GM23248 (cell line): ENCODE measurements around the gene ST8SIA6.

Experiments used
- EZH2 ChIP-seq: fragments of 200-600 bp; sonication (generic); IDR thresholded peaks from 2 replicates; pipeline ENCODE4 v1.6.1; 2018; ENCODE audit warnings: antibody characterized with exemption, mild to moderate bottlenecking; ENCODE audit not compliant: insufficient read depth, poor library complexity, severe bottlenecking
- EZH2phosphoT487 ChIP-seq: fragments of 200-600 bp; sonication (generic); IDR thresholded peaks from 2 replicates; pipeline ENCODE4 v1.6.1; 2018; ENCODE audit warnings: antibody characterized with exemption, moderate library complexity, mild to moderate bottlenecking, low read depth; ENCODE audit not compliant: insufficient read depth

- TF ChIP-seq EZH2phosphoT487: no peak
- TF ChIP-seq EZH2: no peak
These were observed 104.7 kb downstream of the ST8SIA6 start for GRCh38 chr10:17349717-17350116.
